NCI-H446 treated with DMSO at 0.1 percent for 48 hours (cell line): ENCODE measurements around the gene ANKLE2.
"Not testable (repeated sequence)": the region's sequence is repeated elsewhere in the genome, so short reads cannot be mapped to it uniquely, and the experiment has no call there.

Experiments used
- DNase-seq: peaks from one replicate; lab custom pipeline; 2025; lab: John Stamatoyannopoulos, UW

The ANKLE2 gene

GRCh38 chr12:132719141-132719953 is 42.3 kb downstream of the ANKLE2 start:
- DNase-seq, result no peak

DNA sequence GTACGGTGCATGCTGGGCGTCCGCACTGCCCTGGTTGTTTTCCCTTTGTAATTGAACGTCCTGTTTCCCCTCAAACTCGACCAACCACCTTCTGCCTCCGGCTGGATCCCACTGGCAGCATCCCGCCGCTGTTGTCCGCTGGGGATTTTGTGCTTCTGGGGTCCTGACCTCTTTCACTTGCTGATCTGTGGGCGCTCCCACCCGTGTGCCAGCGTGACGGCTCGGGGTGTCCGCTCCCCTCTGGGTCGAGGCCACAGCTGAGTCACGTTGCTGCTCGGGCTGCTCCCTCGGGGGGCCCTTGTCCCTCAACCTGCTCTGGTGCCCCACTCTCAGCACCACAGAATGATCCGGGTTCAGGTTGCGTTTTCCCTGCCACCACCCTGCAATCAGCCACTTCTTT is 43.0 kb downstream of the ANKLE2 start:
- no peak for DNase-seq

GRCh38 chr12:132717531-132718387 is 43.9 kb downstream of the ANKLE2 start:
- no peak for DNase-seq

- DNase-seq, result no peak
Observed at GRCh38 chr12:132717011-132717410, 44.6 kb downstream of the ANKLE2 start.

DNA sequence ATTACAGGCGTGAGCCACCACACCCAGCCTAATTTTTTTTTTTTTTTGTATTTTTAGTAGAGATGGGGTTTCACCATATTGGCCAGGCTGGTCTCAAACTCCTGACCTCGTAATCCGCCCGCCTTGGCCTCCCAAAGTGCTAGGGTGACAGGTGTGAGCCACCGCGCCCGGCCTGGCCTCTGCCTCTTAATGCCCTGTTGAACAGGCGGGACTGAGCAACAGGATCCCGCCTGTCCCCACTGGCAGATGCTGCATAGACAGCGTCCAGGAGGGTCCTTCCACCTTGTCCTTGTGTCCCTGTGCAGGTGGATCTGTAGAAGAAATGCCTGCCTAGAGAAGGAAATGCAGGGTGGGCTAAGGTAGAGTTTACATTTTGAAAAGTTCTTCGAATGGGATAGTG is 45.3 kb downstream of the ANKLE2 start:
- DNase-seq, result no peak

- DNase-seq, result no peak
Observed at GRCh38 chr12:132715874-132716273, 45.8 kb downstream of the ANKLE2 start.

DNA sequence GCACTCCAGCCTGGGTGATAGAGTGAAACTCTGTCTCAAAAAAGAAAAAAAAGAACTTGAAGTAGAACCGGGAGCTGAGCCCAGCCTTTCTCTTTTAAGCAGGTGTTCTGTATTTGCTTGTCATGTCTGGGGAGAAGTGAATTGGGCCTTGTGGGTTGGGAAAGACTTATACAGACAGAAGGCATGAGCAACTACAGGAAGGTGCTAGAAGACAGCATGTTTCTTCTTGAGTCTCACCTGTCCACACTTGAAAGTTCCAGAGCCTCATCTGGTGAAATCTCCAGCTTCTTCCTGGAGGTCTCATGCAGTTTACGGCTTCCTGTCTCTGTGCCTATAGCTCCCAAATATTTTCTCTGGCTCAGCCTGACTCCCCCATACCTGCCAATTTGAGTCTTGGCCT is 48.5 kb downstream of the ANKLE2 start:
- DNase-seq, result no peak

GRCh38 chr12:132711080-132711843 is 50.4 kb downstream of the ANKLE2 start:
- DNase-seq, result no peak

DNA sequence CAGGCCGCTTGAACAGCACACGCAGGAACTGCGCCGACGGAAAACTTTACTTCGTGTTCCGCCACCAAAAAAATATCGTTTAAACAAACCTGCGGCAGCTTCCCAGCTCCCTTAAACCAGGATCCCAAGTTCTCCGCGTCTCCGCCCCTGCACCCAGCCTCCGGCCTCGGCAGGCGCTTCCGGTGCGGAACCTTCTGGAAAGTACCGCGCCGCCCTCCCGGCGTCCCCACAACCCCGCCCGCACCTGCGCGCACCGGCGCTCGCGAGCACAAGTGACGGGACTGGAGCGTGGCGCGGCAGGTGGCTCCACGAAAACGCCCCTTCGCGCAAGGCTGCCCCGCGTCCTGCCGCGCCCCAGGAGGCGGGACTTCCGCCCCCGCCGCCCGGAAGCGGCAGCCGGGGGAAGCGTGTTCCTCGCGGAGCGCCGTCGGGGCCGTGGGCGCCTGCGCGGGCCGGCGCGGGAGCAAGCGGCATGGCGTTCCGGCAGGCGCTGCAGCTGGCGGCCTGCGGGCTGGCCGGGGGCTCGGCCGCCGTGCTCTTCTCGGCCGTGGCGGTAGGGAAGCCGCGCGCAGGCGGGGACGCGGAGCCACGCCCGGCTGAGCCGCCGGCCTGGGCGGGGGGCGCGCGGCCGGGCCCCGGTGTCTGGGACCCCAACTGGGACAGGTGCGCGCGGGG is 51.1 kb downstream of the ANKLE2 start, which contains the start of gene PGAM5:
Gene PGAM5 (plus strand): TSS at position 438 of the 675 bp plus-strand sequence. CDS start 35 bp downstream, at position 473.
- peak; percentile 45 for DNase-seq

DNA sequence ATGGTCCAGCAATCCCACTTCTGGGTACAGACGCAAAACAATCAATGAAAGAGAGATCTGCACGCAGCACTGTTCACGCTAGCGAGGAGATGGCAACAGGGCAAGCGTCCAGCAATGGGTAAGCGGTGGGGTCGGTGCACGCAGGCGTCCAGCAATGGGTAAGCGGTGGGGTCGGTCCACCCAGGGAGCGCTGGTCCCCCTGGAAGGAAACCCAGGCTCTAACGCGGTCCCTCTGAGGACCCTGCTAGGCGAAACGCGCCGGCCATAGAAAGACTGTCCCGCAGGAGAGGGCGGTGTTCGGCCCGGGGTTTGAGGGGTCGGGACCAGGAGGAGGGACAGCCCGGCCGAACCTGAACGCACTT is 51.6 kb downstream of the ANKLE2 start:
- no peak for DNase-seq

DNA sequence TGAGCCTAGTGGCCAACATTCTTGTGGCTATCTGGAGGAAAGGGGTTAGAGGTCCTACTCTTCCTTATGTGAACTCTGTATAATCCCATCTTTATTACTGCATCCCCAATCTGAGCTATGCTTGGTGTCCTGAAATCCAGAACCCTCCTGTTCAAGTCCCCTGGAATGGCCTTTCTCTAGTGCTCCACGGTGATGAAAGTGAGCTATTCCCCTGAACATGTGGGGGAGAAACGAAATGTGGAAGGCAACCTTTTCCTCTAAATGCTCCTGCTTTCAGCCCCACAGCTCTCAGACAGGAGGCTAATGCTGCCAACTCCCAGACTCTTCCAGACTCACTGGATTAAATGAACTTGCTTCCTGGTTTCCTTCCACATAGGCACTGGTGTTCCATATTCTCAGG is 53.5 kb downstream of the ANKLE2 start:
- no peak for DNase-seq

DNA sequence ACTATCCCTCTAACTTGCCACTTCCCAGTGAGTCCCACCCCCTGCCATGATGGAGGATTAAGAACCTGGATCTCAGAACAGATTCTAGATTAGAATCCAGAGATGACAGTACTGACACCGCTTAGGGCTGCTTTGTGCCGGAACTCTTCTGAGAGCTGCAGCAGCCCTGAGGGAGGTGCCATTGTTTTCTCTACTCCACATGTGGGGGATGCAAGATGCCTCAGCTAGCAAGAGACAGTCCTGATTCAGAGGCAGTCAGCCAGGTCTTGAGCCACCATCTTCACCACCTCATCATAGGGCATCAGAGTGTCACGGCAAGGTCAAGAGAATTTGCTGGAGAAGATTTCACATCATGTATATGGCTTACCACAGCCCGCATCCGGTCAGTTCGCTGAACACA is 54.4 kb downstream of the ANKLE2 start:
- no peak for DNase-seq

DNA sequence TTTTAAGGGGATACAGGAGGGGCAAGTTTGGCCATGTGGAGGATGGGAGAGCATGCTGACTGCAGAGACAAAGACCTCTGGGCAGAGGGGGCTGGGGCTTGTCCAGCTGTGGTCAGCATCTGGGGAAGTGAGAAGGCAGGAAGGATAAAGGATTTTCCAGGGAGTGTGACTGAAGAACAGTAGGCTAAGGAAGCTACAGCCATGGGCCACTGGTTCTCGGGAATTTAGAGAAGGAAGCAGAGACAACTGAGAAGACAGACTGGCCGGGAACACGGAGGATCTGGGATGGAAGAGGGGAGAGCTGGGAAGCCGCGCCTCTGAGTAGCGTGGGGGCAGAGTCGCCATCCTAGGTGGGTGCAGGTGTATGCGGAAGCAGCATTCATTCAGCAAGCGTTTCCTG is 58.0 kb downstream of the ANKLE2 start:
- no peak for DNase-seq

DNA sequence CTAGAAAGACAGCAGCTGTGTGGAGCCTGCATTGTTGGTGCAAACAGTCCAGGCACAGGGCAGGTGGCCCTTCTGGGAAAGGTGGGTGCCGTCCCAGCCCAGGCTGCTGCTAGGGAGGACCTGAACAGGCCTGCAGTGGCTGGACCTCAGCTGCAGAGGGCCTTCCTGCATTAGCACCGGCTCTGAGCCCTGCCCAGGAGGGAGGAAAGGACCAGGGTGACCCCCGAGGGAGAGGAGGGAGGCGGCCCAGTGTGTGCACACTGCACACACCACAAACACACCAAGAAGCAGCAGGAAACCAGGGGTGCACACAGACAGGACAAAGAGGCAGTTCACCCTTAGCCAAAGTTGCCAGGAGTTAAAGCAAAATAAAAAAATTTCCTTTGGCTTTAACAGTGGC is 59.0 kb downstream of the ANKLE2 start:
- DNase-seq, result no peak

GRCh38 chr12:132700212-132700822 is 61.3 kb downstream of the ANKLE2 start:
- DNase-seq, result no peak

GRCh38 chr12:132698341-132698740 is 63.3 kb downstream of the ANKLE2 start:
- no peak for DNase-seq

DNA sequence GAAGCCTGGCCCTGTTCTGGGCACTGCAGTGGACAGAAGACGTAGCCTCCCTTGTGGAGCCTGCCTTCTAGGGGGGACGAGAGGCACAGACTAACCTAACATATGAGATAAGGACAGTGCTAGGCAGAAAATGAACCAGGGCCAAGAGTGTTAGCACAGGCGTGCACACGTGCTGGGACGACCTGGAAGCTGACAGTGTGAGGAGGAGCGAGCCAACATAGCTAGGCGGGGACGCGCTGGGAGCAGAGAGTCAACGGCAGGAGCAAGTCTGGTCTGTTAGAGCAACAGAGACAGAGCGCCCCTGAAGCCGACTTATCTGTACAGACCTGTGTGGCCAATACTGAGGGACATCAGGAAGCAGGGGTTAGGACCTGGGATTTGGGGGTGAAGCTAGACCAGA is 66.2 kb downstream of the ANKLE2 start:
- DNase-seq, result no peak

- DNase-seq, result not testable (repeated sequence)
Observed at GRCh38 chr12:132694888-132695287, 66.7 kb downstream of the ANKLE2 start.

DNA sequence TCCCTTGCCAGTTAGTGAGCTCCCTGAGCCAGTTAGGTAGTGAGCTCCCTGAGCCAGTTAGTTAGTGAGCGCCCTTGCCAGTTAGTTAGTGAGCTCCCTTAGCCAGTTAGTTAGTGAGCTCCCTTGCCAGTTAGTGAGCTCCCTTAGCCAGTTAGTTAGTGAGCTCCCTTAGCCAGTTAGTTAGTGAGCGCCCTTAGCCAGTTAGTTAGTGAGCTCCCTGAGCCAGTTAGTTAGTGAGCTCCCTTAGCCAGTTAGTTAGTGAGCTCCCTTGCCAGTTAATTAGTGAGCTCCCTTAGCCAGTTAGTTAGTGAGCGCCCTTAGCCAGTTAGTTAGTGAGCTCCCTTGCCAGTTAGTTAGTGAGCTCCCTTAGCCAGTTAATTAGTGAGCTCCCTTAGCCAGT is 69.6 kb downstream of the ANKLE2 start:
- DNase-seq, result not testable (repeated sequence)

- no peak for DNase-seq
Observed at GRCh38 chr12:132690112-132690511, 71.5 kb downstream of the ANKLE2 start.

DNA sequence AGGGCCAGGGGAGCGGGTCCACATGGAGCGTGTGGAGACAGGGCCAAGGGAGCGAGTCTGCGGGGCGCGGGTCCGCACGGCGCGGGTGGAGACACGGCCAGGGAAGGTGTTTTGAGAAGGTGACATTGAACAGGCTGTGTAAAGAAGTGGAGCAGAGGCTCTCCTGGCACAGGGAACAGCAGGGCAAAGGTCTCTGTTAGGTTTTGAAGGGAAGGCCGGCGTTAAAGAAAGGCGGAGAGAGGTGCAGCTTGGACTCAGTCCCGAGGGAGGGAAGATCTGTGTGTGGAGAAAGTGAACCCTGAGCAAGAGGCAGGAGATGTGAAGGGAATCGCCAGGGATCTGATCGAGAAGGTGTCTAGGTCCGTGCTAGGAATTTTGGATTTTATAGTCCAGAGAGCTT is 72.4 kb downstream of the ANKLE2 start:
- no peak for DNase-seq
